ENCODE measurements around the gene AP3S2. TPM values are rescaled to one million over a fixed set of nuclear protein-coding genes. Genes with fewer than 3 reads are reported as not detected.

The AP3S2 gene
- total RNA-seq, 1 donor from 2014 or later: 47.7 TPM

Small RNA genes within 50 kb of the gene (small RNA-seq; reads per million reads assigned to genes)
- gene MIR5009 (not detected), gene MIR5094 (not detected), gene RNU6-1111P (not detected), gene RNU7-111P (not detected)

Other genes starting within 250 kb of the AP3S2 start
- 5.1 TPM for gene KIF7, start 238.5 kb downstream of the AP3S2 start, total RNA-seq
- 0.47 TPM for gene PLIN1, start 214.6 kb downstream of the AP3S2 start, total RNA-seq
- gene PEX11A, start 203.2 kb downstream of the AP3S2 start, total RNA-seq: 14.5 TPM
- gene WDR93, start 203.2 kb downstream of the AP3S2 start, total RNA-seq: 0.31 TPM
- gene MESP1, start 142.7 kb downstream of the AP3S2 start, total RNA-seq: 1.6 TPM
- not detected for gene MESP2, start 117.7 kb downstream of the AP3S2 start, total RNA-seq
- gene ANPEP, start 79.1 kb downstream of the AP3S2 start, total RNA-seq: 0.16 TPM
- gene ARPIN, start 19.0 kb upstream of the AP3S2 start, total RNA-seq: 15.9 TPM
- gene ZNF710, start 107.3 kb upstream of the AP3S2 start, total RNA-seq: 14.3 TPM
- 65.7 TPM for gene IDH2, start 208.5 kb upstream of the AP3S2 start, total RNA-seq